Nephron progenitor cell (in vitro differentiated cells): ENCODE results near the gene DNAL1.

Experiments used
- DNase-seq: peaks from one replicate; pipeline ENCODE4 v3.0.0; 2021
- H3K27ac Mint-ChIP-seq: 2 replicates; pipeline ENCODE4 v1.8.0; 2021; ENCODE audit warnings: mild to moderate bottlenecking, moderate library complexity, mixed read lengths
- H3K27me3 Mint-ChIP-seq: 2 replicates; pipeline ENCODE4 v1.8.0; 2021; ENCODE audit warnings: mild to moderate bottlenecking, low read depth, mixed read lengths; ENCODE audit not compliant: poor library complexity
- H3K36me3 Mint-ChIP-seq: 2 replicates; pipeline ENCODE4 v1.8.0; 2021; ENCODE audit warnings: low read depth, mixed read lengths
- H3K4me1 Mint-ChIP-seq: 2 replicates; pipeline ENCODE4 v1.8.0; 2021; ENCODE audit warnings: mixed read lengths
- H3K4me3 Mint-ChIP-seq: 2 replicates; pipeline ENCODE4 v1.8.0; 2021; ENCODE audit warnings: mild to moderate bottlenecking, moderate library complexity, mixed read lengths
- H3K9me3 Mint-ChIP-seq: 2 replicates; pipeline ENCODE4 v1.8.0; 2021; ENCODE audit warnings: mild to moderate bottlenecking, moderate library complexity, mixed read lengths
- TF ChIP-seq, protein P1 (sequence below): fragments of 200-600 bp; sonication (generic); IDR thresholded peaks from 2 replicates; pipeline ENCODE4 v1.5.0; 2021; ENCODE audit warnings: antibody characterized with exemption

The DNAL1 gene

DNA sequence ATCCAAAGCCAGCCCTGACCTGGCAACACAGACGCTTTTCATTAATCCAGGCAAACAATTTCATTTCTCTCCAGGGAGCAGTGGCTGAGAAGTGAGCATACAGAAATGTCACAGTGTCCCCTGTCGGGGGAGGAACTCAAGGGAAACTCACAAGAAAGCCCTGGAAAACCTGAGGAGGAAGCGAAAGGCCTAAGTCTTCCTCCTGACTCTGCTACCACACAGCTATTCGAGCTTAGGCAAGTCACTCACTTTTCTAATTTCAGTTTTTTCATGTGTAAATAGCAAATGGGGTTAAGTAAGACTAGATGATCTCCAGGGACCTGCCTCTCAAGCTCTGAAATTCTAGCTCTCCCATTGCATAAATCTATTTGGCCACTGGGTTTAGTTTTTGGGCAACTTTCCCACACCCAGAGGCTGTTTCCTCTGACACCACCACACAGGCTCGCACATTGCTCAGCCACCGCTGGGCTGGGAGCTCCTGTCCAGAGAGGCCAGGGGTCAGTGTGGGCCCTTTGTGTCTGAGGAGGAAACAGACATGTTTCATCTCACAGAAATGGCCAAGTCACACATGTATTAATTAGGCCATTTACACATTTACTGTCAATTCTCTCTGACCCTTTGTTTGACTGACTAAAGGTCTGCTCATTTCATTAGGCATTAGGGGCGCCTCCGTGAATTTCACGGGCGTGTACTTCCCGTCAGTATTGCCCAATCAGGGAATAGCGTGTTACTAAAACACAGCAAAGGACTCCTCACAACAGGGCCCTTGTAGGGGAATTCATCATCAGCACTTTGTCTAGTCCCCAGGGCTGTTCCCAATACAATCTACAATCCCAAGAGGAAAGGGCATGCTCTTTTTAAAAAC lies 79.2 kb downstream of the DNAL1 start:
- Mint-ChIP-seq H3K4me1 (peaks cover 51% of the 10 kb centered on the region), H3K9me3 (no peaks in the 10 kb centered on the region), H3K36me3 (peaks cover 46% of the 10 kb centered on the region), H3K27me3 (no peaks in the 10 kb centered on the region), H3K27ac (peak overlapping the region; percentile 95), H3K4me3 (no peak overlapping the region)
- DNase-seq = no peak
- TF ChIP-seq, protein P1, sequence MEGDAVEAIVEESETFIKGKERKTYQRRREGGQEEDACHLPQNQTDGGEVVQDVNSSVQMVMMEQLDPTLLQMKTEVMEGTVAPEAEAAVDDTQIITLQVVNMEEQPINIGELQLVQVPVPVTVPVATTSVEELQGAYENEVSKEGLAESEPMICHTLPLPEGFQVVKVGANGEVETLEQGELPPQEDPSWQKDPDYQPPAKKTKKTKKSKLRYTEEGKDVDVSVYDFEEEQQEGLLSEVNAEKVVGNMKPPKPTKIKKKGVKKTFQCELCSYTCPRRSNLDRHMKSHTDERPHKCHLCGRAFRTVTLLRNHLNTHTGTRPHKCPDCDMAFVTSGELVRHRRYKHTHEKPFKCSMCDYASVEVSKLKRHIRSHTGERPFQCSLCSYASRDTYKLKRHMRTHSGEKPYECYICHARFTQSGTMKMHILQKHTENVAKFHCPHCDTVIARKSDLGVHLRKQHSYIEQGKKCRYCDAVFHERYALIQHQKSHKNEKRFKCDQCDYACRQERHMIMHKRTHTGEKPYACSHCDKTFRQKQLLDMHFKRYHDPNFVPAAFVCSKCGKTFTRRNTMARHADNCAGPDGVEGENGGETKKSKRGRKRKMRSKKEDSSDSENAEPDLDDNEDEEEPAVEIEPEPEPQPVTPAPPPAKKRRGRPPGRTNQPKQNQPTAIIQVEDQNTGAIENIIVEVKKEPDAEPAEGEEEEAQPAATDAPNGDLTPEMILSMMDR = no peak

DNA sequence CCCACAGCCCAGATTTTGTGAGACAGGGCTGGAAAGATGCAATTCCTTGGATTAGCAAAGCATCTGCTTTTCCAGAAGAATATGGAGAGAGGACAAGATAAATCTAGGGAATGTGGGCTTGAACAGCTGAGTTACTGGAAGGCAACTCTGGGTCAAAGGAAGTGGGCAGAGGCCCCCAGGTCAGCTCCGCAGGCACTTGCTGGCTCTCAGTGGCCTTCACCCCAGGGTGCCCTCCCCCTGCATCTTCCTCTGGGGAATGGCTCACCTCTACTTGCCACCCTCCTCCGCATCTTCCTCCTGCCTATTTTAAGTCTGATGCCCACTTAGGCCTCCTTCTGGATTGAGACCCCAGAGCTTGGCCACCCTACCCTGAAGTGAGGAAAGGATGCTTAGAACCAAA lies 79.9 kb downstream of the DNAL1 start:
- Mint-ChIP-seq H3K9me3 (no peaks in the 10 kb centered on the region), H3K4me3 (no peak overlapping the region), H3K27me3 (no peaks in the 10 kb centered on the region), H3K4me1 (peaks cover 44% of the 10 kb centered on the region), H3K36me3 (peaks cover 45% of the 10 kb centered on the region), H3K27ac (peak overlapping the region; percentile 95)
- TF ChIP-seq, protein P1 = no peak
- no peak for DNase-seq

DNA sequence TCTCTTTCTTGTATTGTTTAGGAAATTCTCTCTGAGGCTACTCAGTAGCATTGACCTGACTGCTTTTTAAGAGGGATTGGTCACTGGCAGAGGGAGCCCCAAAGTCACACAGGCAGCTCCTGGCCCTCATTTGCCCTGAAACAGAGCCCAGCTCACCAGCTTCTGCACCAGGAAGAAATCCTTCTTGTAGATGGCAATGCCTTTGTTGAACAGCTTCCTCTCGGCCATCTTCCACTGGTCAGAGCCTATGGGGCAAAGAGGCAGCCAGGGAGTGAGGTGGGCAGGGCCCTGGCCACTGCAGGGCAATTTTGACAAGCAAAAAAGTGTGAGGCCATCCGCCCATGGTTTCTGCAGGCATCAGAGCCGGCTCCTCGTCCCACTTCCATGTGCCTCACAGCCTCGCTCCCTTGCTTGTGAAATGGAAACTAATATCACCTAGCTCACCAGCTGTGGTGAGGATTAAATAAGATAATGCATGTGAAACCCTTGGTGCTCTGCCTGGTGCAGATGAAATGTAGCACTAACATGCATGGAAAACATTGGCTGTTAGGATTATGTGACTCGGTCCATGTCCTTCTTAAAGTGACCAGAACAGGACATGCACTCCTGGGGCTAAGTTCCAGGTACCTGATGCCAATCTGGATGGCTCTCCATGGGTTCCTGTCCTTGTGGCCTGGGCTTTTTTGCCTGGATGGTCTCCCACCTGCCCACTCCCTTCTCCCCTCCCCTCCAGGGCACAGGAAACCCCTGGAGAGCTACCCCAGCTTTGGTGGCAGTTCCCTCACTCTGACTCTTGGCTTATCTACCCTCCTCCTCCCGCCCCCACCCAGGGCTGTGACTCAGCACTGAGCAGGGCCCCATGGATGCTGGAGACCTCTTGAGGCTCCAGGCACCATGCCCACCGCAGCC lies 80.6 kb downstream of the DNAL1 start:
- Mint-ChIP-seq H3K27ac (peak overlapping the region; percentile 93), H3K27me3 (no peaks in the 10 kb centered on the region), H3K4me1 (peaks cover 41% of the 10 kb centered on the region), H3K36me3 (peaks cover 46% of the 10 kb centered on the region), H3K9me3 (no peaks in the 10 kb centered on the region), H3K4me3 (no peak overlapping the region)
- DNase-seq = no peak
- TF ChIP-seq, protein P1 = no peak

DNA sequence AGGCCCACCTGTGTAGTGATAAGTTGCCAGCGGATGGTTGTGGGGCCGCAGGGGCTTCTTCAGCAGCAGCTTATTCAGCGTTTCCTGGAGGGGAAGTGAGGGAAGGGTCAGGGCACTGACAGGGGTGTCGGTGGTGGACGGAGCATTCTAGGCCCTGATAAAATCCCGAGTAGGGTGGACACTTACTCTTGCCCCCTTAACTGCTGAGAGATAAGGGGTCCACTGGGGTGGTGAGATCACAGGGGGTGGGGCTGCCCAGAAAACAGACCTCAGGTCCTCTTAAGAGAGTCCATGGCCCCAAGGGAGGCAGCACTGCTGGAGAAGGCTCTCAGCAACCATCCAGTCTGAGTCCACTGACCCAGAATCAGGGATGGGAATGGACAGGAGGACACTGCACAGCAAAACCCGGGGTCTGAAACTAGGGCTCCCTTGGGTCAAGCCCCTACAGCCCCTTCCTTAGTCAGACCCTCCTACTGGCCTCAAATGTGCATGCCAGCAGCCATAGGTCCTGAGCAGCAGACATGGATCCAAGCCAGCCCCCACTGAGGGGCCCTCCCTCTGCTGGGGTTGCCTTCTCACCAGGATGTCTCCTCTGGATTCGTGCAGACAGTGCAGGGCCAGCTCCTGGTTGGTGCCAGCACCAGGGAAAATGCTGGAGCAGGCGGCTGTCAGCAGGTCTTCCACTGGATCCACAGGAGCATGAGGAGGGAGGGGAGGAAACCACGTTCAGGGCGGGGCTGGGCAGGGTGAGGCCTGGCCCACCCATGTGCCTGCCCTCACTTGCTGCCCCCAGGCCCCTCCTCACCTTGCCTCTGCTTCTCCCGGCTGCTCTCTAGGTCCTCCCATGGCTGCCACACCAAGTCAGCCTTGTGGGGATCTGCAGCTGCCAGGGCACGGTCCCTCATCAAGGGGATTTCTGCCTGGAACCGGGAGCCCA lies 81.5 kb downstream of the DNAL1 start:
- TF ChIP-seq, protein P1 = no peak
- H3K27ac Mint-ChIP-seq = peak overlapping the region; percentile 93
- no peaks in the 10 kb centered on the region for H3K27me3 Mint-ChIP-seq
- no peak for DNase-seq
- peaks cover 38% of the 10 kb centered on the region for H3K4me1 Mint-ChIP-seq
- H3K4me3 Mint-ChIP-seq = no peak overlapping the region
- peaks cover 44% of the 10 kb centered on the region for H3K36me3 Mint-ChIP-seq
- no peaks in the 10 kb centered on the region for H3K9me3 Mint-ChIP-seq

DNA sequence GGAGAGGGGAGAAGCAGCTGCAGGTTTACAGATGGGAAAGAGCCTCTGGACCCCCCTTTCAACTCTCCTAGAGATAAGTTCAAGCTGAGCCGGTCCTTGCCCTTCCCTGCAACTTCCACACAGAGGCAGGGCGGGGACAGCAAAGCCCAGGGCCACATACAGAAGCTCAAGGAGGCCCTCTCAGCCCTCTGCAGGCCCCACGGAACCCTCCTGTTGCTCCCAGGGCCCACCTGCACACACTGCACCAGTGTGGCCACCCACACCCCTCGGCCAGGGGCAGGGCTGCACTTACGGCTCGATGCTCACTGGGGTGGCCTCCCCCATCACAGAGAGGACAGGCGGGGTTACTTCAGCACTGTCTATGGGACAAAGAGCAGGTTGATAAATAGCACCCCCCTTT lies 82.4 kb downstream of the DNAL1 start:
- Mint-ChIP-seq H3K27me3 (no peaks in the 10 kb centered on the region), H3K4me3 (no peak overlapping the region), H3K27ac (peak overlapping the region; percentile 69), H3K4me1 (peaks cover 35% of the 10 kb centered on the region), H3K9me3 (no peaks in the 10 kb centered on the region), H3K36me3 (peaks cover 37% of the 10 kb centered on the region)
- DNase-seq = no peak
- TF ChIP-seq, protein P1 = no peak
